ENCODE measurements around the gene PPIE.

The PPIE gene

GRCh38 chr1:39726600-39726999 lies 12.1 kb upstream of the PPIE start:
- H3K27ac ChIP-seq (ENCODE audit: low read depth, low read length), result no peak overlapping the region
- no peak overlapping the region for H3K4me3 ChIP-seq (ENCODE audit: low read length)
- H3K4me1 ChIP-seq (ENCODE audit: control insufficient read depth, insufficient read depth, low read length), result no peaks in the 10 kb centered on the region
- no peak overlapping the region for H3K9ac ChIP-seq (ENCODE audit: low read length)
- H3K36me3 ChIP-seq (ENCODE audit: control insufficient read depth, insufficient read depth, low read length), result no peaks in the 10 kb centered on the region
- H3K27me3 ChIP-seq (ENCODE audit: control insufficient read depth, insufficient read depth, low read length), result peaks cover 7% of the 10 kb centered on the region

- H3K4me3 ChIP-seq (ENCODE audit: low read length), result no peak overlapping the region
- no peaks in the 10 kb centered on the region for H3K4me1 ChIP-seq (ENCODE audit: control insufficient read depth, insufficient read depth, low read length)
- H3K36me3 ChIP-seq (ENCODE audit: control insufficient read depth, insufficient read depth, low read length), result no peaks in the 10 kb centered on the region
- H3K27me3 ChIP-seq (ENCODE audit: control insufficient read depth, insufficient read depth, low read length), result peaks cover 8% of the 10 kb centered on the region
- H3K27ac ChIP-seq (ENCODE audit: low read depth, low read length), result no peak overlapping the region
- no peak overlapping the region for H3K9ac ChIP-seq (ENCODE audit: low read length)
Measured at GRCh38 chr1:39727221-39727931, 11.3 kb upstream of the PPIE start.

GRCh38 chr1:39727932-39728317 lies 10.8 kb upstream of the PPIE start:
- H3K27ac ChIP-seq (ENCODE audit: low read depth, low read length), result no peak overlapping the region
- H3K36me3 ChIP-seq (ENCODE audit: control insufficient read depth, insufficient read depth, low read length), result no peaks in the 10 kb centered on the region
- no peaks in the 10 kb centered on the region for H3K4me1 ChIP-seq (ENCODE audit: control insufficient read depth, insufficient read depth, low read length)
- H3K9ac ChIP-seq (ENCODE audit: low read length), result no peak overlapping the region
- peaks cover 10% of the 10 kb centered on the region for H3K27me3 ChIP-seq (ENCODE audit: control insufficient read depth, insufficient read depth, low read length)
- no peak overlapping the region for H3K4me3 ChIP-seq (ENCODE audit: low read length)

GRCh38 chr1:39729030-39729429 lies 9.7 kb upstream of the PPIE start:
- no peak overlapping the region for H3K4me3 ChIP-seq (ENCODE audit: low read length)
- no peak overlapping the region for H3K27ac ChIP-seq (ENCODE audit: low read depth, low read length)
- H3K9ac ChIP-seq (ENCODE audit: low read length), result no peak overlapping the region
- no peaks in the 10 kb centered on the region for H3K4me1 ChIP-seq (ENCODE audit: control insufficient read depth, insufficient read depth, low read length)
- H3K27me3 ChIP-seq (ENCODE audit: control insufficient read depth, insufficient read depth, low read length), result peaks cover 10% of the 10 kb centered on the region
- H3K36me3 ChIP-seq (ENCODE audit: control insufficient read depth, insufficient read depth, low read length), result no peaks in the 10 kb centered on the region

GRCh38 chr1:39729842-39730241 lies 8.8 kb upstream of the PPIE start:
- H3K4me3 ChIP-seq (ENCODE audit: low read length), result no peak overlapping the region
- no peaks in the 10 kb centered on the region for H3K36me3 ChIP-seq (ENCODE audit: control insufficient read depth, insufficient read depth, low read length)
- no peaks in the 10 kb centered on the region for H3K4me1 ChIP-seq (ENCODE audit: control insufficient read depth, insufficient read depth, low read length)
- no peak overlapping the region for H3K9ac ChIP-seq (ENCODE audit: low read length)
- peaks cover 10% of the 10 kb centered on the region for H3K27me3 ChIP-seq (ENCODE audit: control insufficient read depth, insufficient read depth, low read length)
- no peak overlapping the region for H3K27ac ChIP-seq (ENCODE audit: low read depth, low read length)

GRCh38 chr1:39732730-39733129 lies 6.0 kb upstream of the PPIE start:
- no peak overlapping the region for H3K9ac ChIP-seq (ENCODE audit: low read length)
- H3K27me3 ChIP-seq (ENCODE audit: control insufficient read depth, insufficient read depth, low read length), result peaks cover 9% of the 10 kb centered on the region
- H3K4me1 ChIP-seq (ENCODE audit: control insufficient read depth, insufficient read depth, low read length), result no peaks in the 10 kb centered on the region
- no peak overlapping the region for H3K27ac ChIP-seq (ENCODE audit: low read depth, low read length)
- no peaks in the 10 kb centered on the region for H3K36me3 ChIP-seq (ENCODE audit: control insufficient read depth, insufficient read depth, low read length)
- no peak overlapping the region for H3K4me3 ChIP-seq (ENCODE audit: low read length)

- H3K4me1 ChIP-seq (ENCODE audit: control insufficient read depth, insufficient read depth, low read length), result no peaks in the 10 kb centered on the region
- H3K27me3 ChIP-seq (ENCODE audit: control insufficient read depth, insufficient read depth, low read length), result peaks cover 5% of the 10 kb centered on the region
- no peak overlapping the region for H3K9ac ChIP-seq (ENCODE audit: low read length)
- H3K27ac ChIP-seq (ENCODE audit: low read depth, low read length), result no peak overlapping the region
- no peak overlapping the region for H3K4me3 ChIP-seq (ENCODE audit: low read length)
- H3K36me3 ChIP-seq (ENCODE audit: control insufficient read depth, insufficient read depth, low read length), result no peaks in the 10 kb centered on the region
Measured at GRCh38 chr1:39733161-39733560, 5.5 kb upstream of the PPIE start.

- no peak overlapping the region for H3K9ac ChIP-seq (ENCODE audit: low read length)
- no peak overlapping the region for H3K27ac ChIP-seq (ENCODE audit: low read depth, low read length)
- H3K4me1 ChIP-seq (ENCODE audit: control insufficient read depth, insufficient read depth, low read length), result peaks cover 4% of the 10 kb centered on the region
- peaks cover 3% of the 10 kb centered on the region for H3K27me3 ChIP-seq (ENCODE audit: control insufficient read depth, insufficient read depth, low read length)
- H3K36me3 ChIP-seq (ENCODE audit: control insufficient read depth, insufficient read depth, low read length), result no peaks in the 10 kb centered on the region
- H3K4me3 ChIP-seq (ENCODE audit: low read length), result no peak overlapping the region
Measured at GRCh38 chr1:39735731-39736130, 3.0 kb upstream of the PPIE start.

GRCh38 chr1:39737546-39738169 lies 1.0 kb upstream of the PPIE start:
- Histone ChIP-seq H3K4me1 (ENCODE audit: control insufficient read depth, insufficient read depth, low read length) (peaks cover 4% of the 10 kb centered on the region), H3K27ac (ENCODE audit: low read depth, low read length) (no peak overlapping the region), H3K36me3 (ENCODE audit: control insufficient read depth, insufficient read depth, low read length) (peaks cover 7% of the 10 kb centered on the region), H3K4me3 (ENCODE audit: low read length) (no peak overlapping the region), H3K9ac (ENCODE audit: low read length) (no peak overlapping the region), H3K27me3 (ENCODE audit: control insufficient read depth, insufficient read depth, low read length) (no peaks in the 10 kb centered on the region)

GRCh38 chr1:39745016-39745670 lies 6.5 kb downstream of the PPIE start:
- H3K9ac ChIP-seq (ENCODE audit: low read length), result no peak overlapping the region
- no peaks in the 10 kb centered on the region for H3K27me3 ChIP-seq (ENCODE audit: control insufficient read depth, insufficient read depth, low read length)
- no peak overlapping the region for H3K4me3 ChIP-seq (ENCODE audit: low read length)
- no peak overlapping the region for H3K27ac ChIP-seq (ENCODE audit: low read depth, low read length)
- H3K4me1 ChIP-seq (ENCODE audit: control insufficient read depth, insufficient read depth, low read length), result no peaks in the 10 kb centered on the region
- peaks cover 53% of the 10 kb centered on the region for H3K36me3 ChIP-seq (ENCODE audit: control insufficient read depth, insufficient read depth, low read length)

- Histone ChIP-seq H3K4me3 (ENCODE audit: low read length) (no peak overlapping the region), H3K4me1 (ENCODE audit: control insufficient read depth, insufficient read depth, low read length) (no peaks in the 10 kb centered on the region), H3K9ac (ENCODE audit: low read length) (no peak overlapping the region), H3K27ac (ENCODE audit: low read depth, low read length) (no peak overlapping the region), H3K27me3 (ENCODE audit: control insufficient read depth, insufficient read depth, low read length) (no peaks in the 10 kb centered on the region), H3K36me3 (ENCODE audit: control insufficient read depth, insufficient read depth, low read length) (peaks cover 61% of the 10 kb centered on the region)
Measured at GRCh38 chr1:39751595-39751994, 12.9 kb downstream of the PPIE start.

GRCh38 chr1:39752703-39753102 lies 14.0 kb downstream of the PPIE start:
- H3K4me1 ChIP-seq (ENCODE audit: control insufficient read depth, insufficient read depth, low read length), result no peaks in the 10 kb centered on the region
- H3K36me3 ChIP-seq (ENCODE audit: control insufficient read depth, insufficient read depth, low read length), result peaks cover 64% of the 10 kb centered on the region
- H3K27ac ChIP-seq (ENCODE audit: low read depth, low read length), result no peak overlapping the region
- H3K9ac ChIP-seq (ENCODE audit: low read length), result no peak overlapping the region
- H3K4me3 ChIP-seq (ENCODE audit: low read length), result no peak overlapping the region
- no peaks in the 10 kb centered on the region for H3K27me3 ChIP-seq (ENCODE audit: control insufficient read depth, insufficient read depth, low read length)

Data from rectal smooth muscle tissue (tissue), 1 donor.